ENCODE measurements around the gene AKAP13.

DNA sequence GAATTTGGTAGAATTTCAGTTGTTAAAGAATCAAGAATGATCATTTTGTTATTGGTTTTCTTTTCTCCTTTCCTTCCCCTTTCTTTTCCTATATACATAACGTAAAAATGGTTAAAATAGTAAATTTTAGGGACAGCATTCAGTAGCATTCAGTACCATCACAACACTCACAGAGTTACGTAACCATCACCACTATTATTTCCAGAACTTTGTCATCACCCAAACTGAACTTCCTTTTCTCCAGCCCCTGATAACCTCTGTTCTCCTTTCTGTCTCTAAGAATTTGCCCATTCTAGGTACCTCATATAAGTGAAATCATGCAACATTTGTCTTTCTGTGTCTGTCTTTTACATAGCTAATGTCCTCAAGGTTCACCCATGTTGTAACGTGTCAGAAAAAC, 165.3 kb downstream of the AKAP13 start:
- TF ChIP-seq, protein P1, sequence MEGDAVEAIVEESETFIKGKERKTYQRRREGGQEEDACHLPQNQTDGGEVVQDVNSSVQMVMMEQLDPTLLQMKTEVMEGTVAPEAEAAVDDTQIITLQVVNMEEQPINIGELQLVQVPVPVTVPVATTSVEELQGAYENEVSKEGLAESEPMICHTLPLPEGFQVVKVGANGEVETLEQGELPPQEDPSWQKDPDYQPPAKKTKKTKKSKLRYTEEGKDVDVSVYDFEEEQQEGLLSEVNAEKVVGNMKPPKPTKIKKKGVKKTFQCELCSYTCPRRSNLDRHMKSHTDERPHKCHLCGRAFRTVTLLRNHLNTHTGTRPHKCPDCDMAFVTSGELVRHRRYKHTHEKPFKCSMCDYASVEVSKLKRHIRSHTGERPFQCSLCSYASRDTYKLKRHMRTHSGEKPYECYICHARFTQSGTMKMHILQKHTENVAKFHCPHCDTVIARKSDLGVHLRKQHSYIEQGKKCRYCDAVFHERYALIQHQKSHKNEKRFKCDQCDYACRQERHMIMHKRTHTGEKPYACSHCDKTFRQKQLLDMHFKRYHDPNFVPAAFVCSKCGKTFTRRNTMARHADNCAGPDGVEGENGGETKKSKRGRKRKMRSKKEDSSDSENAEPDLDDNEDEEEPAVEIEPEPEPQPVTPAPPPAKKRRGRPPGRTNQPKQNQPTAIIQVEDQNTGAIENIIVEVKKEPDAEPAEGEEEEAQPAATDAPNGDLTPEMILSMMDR (IDR thresholded peaks at IDR 0.05), result no peak
- TF ChIP-seq POLR2A (IDR thresholded peaks at IDR 0.05), result no peak

All from uterus (tissue), 2 donors.